ENCODE results near the gene FARP1. TPM values are rescaled to one million over a fixed set of nuclear protein-coding genes. Genes with fewer than 3 reads are reported as not detected.

The FARP1 gene
- total and polyA plus RNA-seq, 2 of the 8 experiments (the other 6 are each of a cell fraction or from before 2014, with no cell fraction given) = 24.7 to 104 TPM

DNA sequence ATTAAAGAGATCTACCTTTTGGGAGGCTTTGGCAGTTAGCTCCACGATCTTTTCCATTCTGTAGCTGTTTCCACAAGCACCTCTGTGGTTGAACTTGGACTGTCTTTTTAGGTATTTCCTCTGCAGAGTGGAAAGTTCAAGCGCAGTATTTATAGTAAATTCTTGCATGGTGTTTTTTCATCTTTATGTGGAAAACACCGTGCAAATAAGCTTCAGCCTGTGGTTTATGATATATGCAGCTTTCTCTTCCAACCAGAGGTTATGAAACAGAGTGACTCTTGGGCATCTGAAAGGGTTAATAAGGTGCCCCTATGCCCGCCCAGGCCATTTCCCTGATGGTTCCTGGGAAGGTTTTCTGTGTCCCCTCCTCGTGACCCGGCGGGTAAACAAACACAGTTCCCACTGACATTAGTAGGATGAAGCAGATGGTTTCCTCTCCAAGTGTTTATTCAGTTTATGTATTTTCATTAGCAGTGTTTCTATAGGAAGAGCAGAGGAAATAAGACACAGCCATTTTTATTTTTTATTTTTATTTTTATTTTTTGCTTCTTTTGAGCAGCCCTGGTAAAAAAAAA, 73.9 kb downstream of the FARP1 start:
- peaks cover 0 to 26% of the 10 kb centered on the region in 2 experiments; a peak in 3 of 4 replicates for H3K79me2 ChIP-seq (ENCODE audit: control insufficient read depth in 1 of 2, insufficient read depth in 2 of 2, low read length in 2 of 2)
- no peak overlapping the region for H2BK5ac ChIP-seq (ENCODE audit: low read depth, low read length)
- no peak overlapping the region for H4K8ac ChIP-seq (ENCODE audit: extremely low read depth, insufficient read depth, low read length)
- TF ChIP-seq, protein P1, sequence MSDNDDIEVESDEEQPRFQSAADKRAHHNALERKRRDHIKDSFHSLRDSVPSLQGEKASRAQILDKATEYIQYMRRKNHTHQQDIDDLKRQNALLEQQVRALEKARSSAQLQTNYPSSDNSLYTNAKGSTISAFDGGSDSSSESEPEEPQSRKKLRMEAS (IDR thresholded peaks at IDR 0.05) = no peak
- TF ChIP-seq CHD1 (IDR thresholded peaks at IDR 0.05; ENCODE audit: low read depth, low read length) (no peak), TBP (IDR thresholded peaks at IDR 0.05; ENCODE audit: low read depth, low read length) (no peak), BRCA1 (IDR thresholded peaks at IDR 0.05; ENCODE audit: low read depth, low read length) (no peak), GTF2F1 (IDR thresholded peaks at IDR 0.05; ENCODE audit: borderline replicate concordance, low read depth, low read length) (no peak), SIX5 (IDR thresholded peaks at IDR 0.05; ENCODE audit: low read depth, low read length) (no peak), YY1 (IDR thresholded peaks at IDR 0.05; ENCODE audit: low read depth, low read length) (no peak), EP300 (IDR thresholded peaks at IDR 0.05; ENCODE audit: borderline replicate concordance in 1 of 2, low read depth in 2 of 2, low read length in 2 of 2) (no peak), JUN (IDR thresholded peaks at IDR 0.05; ENCODE audit: low read depth, low read length) (no peak), CEBPB (IDR thresholded peaks at IDR 0.05; ENCODE audit: low read depth, low read length) (no peak), FOSL1 (IDR thresholded peaks at IDR 0.05; ENCODE audit: insufficient read depth, low read depth, low read length) (no peak)

More for the DNA sequence above, 73.9 kb downstream of the FARP1 start:
- Histone ChIP-seq H4K5ac (ENCODE audit: insufficient read length, low read depth, low read length) (no peak overlapping the region), H3K36me3 (ENCODE audit: control insufficient read depth in 2 of 4, insufficient read depth in 4 of 4, low read length in 3 of 4) (peaks cover 0 to 17% (median 9%) of the 10 kb centered on the region in 4 experiments; a peak in 3 of 8 replicates), H2BK20ac (ENCODE audit: low read length) (no peak overlapping the region), H3K9me3 (ENCODE audit: insufficient read depth in 2 of 2, low read depth in 1 of 2, low read length in 1 of 2) (no peaks in the 10 kb centered on the region), H3K14ac (ENCODE audit: insufficient read length) (no peak overlapping the region), H3K56ac (replicated peaks; ENCODE audit: insufficient read length, low read depth, low read length) (no peak overlapping the region), H2BK15ac (ENCODE audit: low read length) (no peak overlapping the region), H3K4me1 (replicated peaks in 1 of 4; ENCODE audit: control insufficient read depth in 3 of 4, insufficient read depth in 4 of 4, low read length in 3 of 4) (peaks cover 0 to 10% (median 0%) of the 10 kb centered on the region in 4 experiments; a peak in 2 of 7 replicates), H2AK5ac (ENCODE audit: low read depth, low read length) (no peak overlapping the region), H3K9ac (replicated peaks in 1 of 4; ENCODE audit: extremely low read depth in 1 of 4, low read depth in 3 of 4, low read length in 3 of 4) (no peak overlapping the region), H2BK12ac (ENCODE audit: low read depth, low read length) (no peak overlapping the region), H3K23me2 (ENCODE audit: low read depth, low read length) (no peaks in the 10 kb centered on the region), H3K4ac (replicated peaks; ENCODE audit: insufficient read length, low read depth, low read length) (no peak overlapping the region), H3K79me1 (ENCODE audit: low read depth, low read length) (peaks cover 2% of the 10 kb centered on the region; the same call in 1 of the 2 replicates), H3K18ac (ENCODE audit: extremely low read depth, low read length) (no peak overlapping the region), H3K4me2 (ENCODE audit: insufficient read depth in 1 of 2, low read depth in 2 of 2, low read length in 2 of 2) (no peak overlapping the region), H4K91ac (replicated peaks; ENCODE audit: insufficient read length, low read length) (no peak overlapping the region), H4K20me1 (replicated peaks in 1 of 2; ENCODE audit: control insufficient read depth in 1 of 2, insufficient read depth in 2 of 2, low read length in 2 of 2) (peaks cover 0 to 2% of the 10 kb centered on the region in 2 experiments), H3K27me3 (replicated peaks in 1 of 4; ENCODE audit: control insufficient read depth in 3 of 4, extremely low read depth in 1 of 4, insufficient read depth in 3 of 4, low read length in 3 of 4) (no peaks in the 10 kb centered on the region), H3K27ac (ENCODE audit: low read depth, low read length) (no peak overlapping the region), H3K23ac (ENCODE audit: insufficient read length) (no peak overlapping the region), H2AFZ (ENCODE audit: low read length) (no peak overlapping the region), H2BK120ac (replicated peaks; ENCODE audit: low read depth, low read length) (no peak overlapping the region), H3K4me3 (ENCODE audit: extremely low read depth in 1 of 4, insufficient read depth in 2 of 4, low read depth in 3 of 4, low read length in 4 of 4) (no peak overlapping the region)
- WGBS, 2 experiments (ENCODE audit: extremely low coverage in 1 of 2, insufficient coverage in 1 of 2, insufficient read length in 1 of 2, insufficient replicate concordance in 2 of 2, low coverage in 1 of 2, low lambda C conversion rate in 2 of 2, missing lambda C conversion rate in 1 of 2) = 91% methylated on average over 7 of the region's 7 CpGs; no CpG with 5 or more reads in 1 of the 2 experiments
- DNase-seq (ENCODE audit: low read depth in 1 of 2, low spot score in 2 of 2) (no peak), FAIRE-seq (no peak)
- ChIA-PET POLR2A (ENCODE audit: partially characterized antibody) (no interaction called here), CTCF (ENCODE audit: partially characterized antibody) (interaction anchor here (1.1 to 1.2 kb wide), 2 partner anchors 11 to 43 kb away, joined by 3 to 4 read pairs; no protein-coding TSS in a partner anchor)

Measured in H1 (cell line).